Common myeloid progenitor, CD34-positive (primary cell): ENCODE data around the gene IAH1.

ENCODE experiments used
- CTCF ChIA-PET: fragments of 350-600 bp; sonication (Branson Sonifier 250); formaldehyde crosslinking; loops from one replicate; lab custom pipeline; 2021; ENCODE audit warnings: antibody characterized with exemption; lab: Charles Lee
- POLR2A ChIA-PET: fragments of 350-600 bp; sonication (Branson Sonifier 250); formaldehyde crosslinking; loops from one replicate; lab custom pipeline; 2021; ENCODE audit warnings: antibody characterized with exemption; lab: Charles Lee
- DNase-seq, 3 donors: peaks; one replicate each; pipeline versions ENCODE4 v3.0.0 to v3.0.0-alpha.2; 2013
- H3K27ac ChIP-seq, 2 experiments: 1 replicate in 1 of 2; 2 replicates in 1 of 2; pipeline ENCODE4 v1.7.0; 2013; ENCODE audit warnings: inconsistent platforms in 2 of 2, low read length in 2 of 2, mild to moderate bottlenecking in 2 of 2, low read depth in 1 of 2, moderate library complexity in 1 of 2; ENCODE audit not compliant: severe bottlenecking in 2 of 2, insufficient read depth in 1 of 2, poor library complexity in 1 of 2
- H3K27me3 ChIP-seq, 5 experiments: replicated peaks in 2 of 5; 1 replicate in 3 of 5; 2 replicates in 2 of 5; pipeline versions ENCODE4 v1.6.1 to v1.7.0; 2013; ENCODE audit warnings: low read length in 4 of 5, mild to moderate bottlenecking in 2 of 5, moderate library complexity in 2 of 5, inconsistent platforms in 1 of 5; ENCODE audit not compliant: insufficient read depth in 5 of 5, control insufficient read depth in 4 of 5
- H3K36me3 ChIP-seq, 4 experiments: 1 replicate in 2 of 4; 2 replicates in 2 of 4; pipeline versions ENCODE4 v1.6.1 to v1.7.0; 2013; ENCODE audit warnings: low read length in 3 of 4, control low read depth in 1 of 4, mild to moderate bottlenecking in 1 of 4; ENCODE audit not compliant: control insufficient read depth in 4 of 4, insufficient read depth in 4 of 4
- H3K4me1 ChIP-seq, 4 experiments: 1 replicate in 3 of 4; 2 replicates in 1 of 4; pipeline versions ENCODE4 v1.6.1 to v1.7.1; 2013; ENCODE audit warnings: low read length in 3 of 4, mild to moderate bottlenecking in 3 of 4, control low read depth in 1 of 4, inconsistent platforms in 1 of 4, moderate library complexity in 1 of 4; ENCODE audit not compliant: control insufficient read depth in 4 of 4, insufficient read depth in 4 of 4; ENCODE audit errors: control extremely low read depth in 1 of 4
- H3K4me3 ChIP-seq, 7 experiments: 1 replicate in 4 of 7; 2 replicates in 3 of 7; pipeline versions ENCODE4 v1.5.1 to v1.7.0; 2013; ENCODE audit warnings: mild to moderate bottlenecking in 7 of 7, low read length in 6 of 7, moderate library complexity in 6 of 7, inconsistent platforms in 2 of 7, low read depth in 2 of 7, control low read depth in 1 of 7; ENCODE audit not compliant: insufficient read depth in 4 of 7, control insufficient read depth in 1 of 7; ENCODE audit errors: extremely low read depth in 1 of 7
- H3K9me3 ChIP-seq, 5 experiments: 1 replicate in 4 of 5; 2 replicates in 1 of 5; pipeline versions ENCODE4 v1.6.1 to v1.7.1; 2013; ENCODE audit warnings: low read length in 4 of 5, mild to moderate bottlenecking in 2 of 5, inconsistent platforms in 1 of 5, low read depth in 1 of 5, moderate library complexity in 1 of 5; ENCODE audit not compliant: control insufficient read depth in 4 of 5, insufficient read depth in 2 of 5; ENCODE audit errors: control extremely low read depth in 1 of 5
- WGBS: methylation state at CpG from one replicate; pipeline ENCODE4 v1.1.5; 2013; ENCODE audit not compliant: insufficient coverage; 5-methylcytosine and 5-hydroxymethylcytosine counted together

The IAH1 gene

DNA sequence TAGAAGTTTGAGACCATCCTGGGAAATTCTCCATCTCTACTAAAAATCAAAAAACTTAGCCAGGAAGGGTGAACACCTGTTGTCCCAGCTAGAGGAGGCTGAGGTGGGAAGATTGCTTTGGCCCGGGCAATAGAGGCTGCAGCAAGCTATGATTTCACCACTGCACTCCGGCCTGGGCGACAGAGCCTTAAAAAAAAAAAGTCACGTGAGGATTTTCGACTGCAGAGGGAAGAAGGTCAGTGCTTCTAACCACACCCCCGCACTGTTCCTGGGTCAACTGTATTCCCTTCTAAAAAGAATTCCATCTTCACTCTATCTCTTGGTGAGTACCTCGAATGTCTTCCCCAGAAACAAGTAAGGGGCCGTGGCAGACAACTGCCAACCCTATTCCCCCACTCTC, 49.9 kb downstream of the IAH1 start:
- Histone ChIP-seq H3K27ac (no peak overlapping the region), H3K4me1 (no peaks in the 10 kb centered on the region), H3K27me3 (no peaks in the 10 kb centered on the region), H3K36me3 (peaks cover 36 to 70% (median 38%) of the 10 kb centered on the region in 4 experiments), H3K4me3 (no peak overlapping the region), H3K9me3 (no peaks in the 10 kb centered on the region)
- POLR2A ChIA-PET: no interaction called here
- CTCF ChIA-PET: no interaction called here
- no peak for DNase-seq
- WGBS: 99% methylated on average over 7 of the region's 8 CpGs

DNA sequence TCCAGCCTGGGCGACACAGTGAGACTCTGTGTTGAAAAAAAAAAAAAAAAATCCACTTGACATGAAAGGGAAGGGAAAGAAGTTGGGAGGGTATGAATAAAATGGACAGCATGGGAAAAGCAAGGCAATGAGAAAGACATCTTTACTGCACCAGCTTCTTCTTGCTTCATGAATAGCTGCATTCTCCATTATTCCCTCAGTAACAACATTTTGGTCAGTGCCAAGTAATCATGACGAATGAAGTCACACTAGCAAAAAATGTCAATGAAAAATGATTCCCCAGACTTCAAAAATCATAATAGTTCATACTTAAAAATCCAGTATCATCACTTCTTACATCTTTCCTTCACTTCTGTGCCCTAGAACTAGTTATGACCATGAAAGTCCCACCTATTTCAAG, 50.9 kb downstream of the IAH1 start:
- DNase-seq: no peak
- Histone ChIP-seq H3K27ac (no peak overlapping the region), H3K36me3 (peaks cover 31 to 65% (median 32%) of the 10 kb centered on the region in 4 experiments), H3K9me3 (no peaks in the 10 kb centered on the region), H3K4me1 (no peaks in the 10 kb centered on the region), H3K4me3 (no peak overlapping the region), H3K27me3 (no peaks in the 10 kb centered on the region)
- 100% methylated on average over 1 of the region's 2 CpGs for WGBS
- POLR2A ChIA-PET: interaction anchor here (0.6 kb wide), 2 partner anchors 8 to 186 kb away, joined by 3 to 6 read pairs; no protein-coding TSS in a partner anchor
- CTCF ChIA-PET: no interaction called here

DNA sequence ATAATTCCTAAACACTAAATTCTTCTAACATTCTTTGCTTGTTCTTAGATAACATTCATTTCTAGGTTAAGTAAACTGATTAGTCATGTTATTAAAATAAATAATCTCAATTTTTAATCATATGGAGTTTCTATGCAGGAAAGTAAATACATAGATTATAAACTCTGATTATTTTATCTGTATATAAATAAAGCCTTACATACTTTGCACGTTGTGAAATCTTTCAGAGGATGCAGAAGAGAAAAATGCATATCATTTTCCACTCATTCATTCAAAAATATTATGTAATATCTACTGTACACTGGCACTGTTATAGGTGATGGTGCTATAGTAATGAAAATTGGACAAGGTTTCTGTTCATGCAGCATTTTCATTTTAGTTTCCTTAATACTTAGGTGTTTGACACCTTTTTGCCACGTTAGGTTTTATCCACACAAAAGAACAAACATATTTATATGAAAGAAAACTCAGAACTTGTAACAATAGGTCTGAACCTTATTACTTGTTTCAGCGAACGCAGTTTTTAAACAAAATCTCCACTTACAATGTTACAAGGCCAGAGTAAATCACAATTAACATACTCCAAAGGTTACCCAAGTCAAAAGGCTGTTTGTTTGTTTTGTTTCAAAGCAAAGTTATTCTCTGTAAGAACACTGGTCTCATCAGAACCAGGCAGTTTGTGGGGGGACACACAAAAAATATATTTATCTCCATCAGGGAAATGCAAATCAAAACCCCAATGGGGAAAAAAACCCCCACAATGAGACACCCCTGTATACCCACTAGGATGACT, 53.8 kb downstream of the IAH1 start:
- CTCF ChIA-PET: no interaction called here
- Histone ChIP-seq H3K9me3 (no peaks in the 10 kb centered on the region), H3K4me3 (no peak overlapping the region), H3K36me3 (peaks cover 25 to 61% (median 29%) of the 10 kb centered on the region in 4 experiments), H3K27me3 (no peaks in the 10 kb centered on the region), H3K27ac (no peak overlapping the region), H3K4me1 (no peaks in the 10 kb centered on the region)
- POLR2A ChIA-PET: no interaction called here
- WGBS: no CpG with 5 or more reads among the region's 4 CpGs
- no peak for DNase-seq

DNA sequence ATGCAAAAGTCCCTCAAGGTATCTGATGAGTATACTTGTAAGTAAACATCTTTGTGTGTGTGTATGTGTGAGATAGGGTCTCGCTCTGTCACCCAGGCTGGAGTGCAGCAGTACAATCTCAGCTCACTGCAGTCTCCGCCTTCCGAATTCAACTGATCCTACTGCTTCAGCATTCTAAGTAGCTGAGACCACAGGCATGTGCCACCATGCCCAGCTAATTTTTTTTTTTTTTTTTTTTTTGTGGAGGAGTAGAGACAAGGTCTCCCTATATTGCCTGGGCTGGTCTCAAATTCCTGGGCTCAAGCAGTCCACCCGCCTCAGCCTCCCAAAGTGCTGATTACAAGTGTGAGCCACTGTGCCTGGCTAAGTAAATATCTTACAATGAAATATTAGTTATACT, 58.1 kb downstream of the IAH1 start:
- no peak for DNase-seq
- 100% methylated on average over 1 of the region's 4 CpGs for WGBS
- no peaks in the 10 kb centered on the region for H3K9me3 ChIP-seq
- POLR2A ChIA-PET: no interaction called here
- H3K36me3 ChIP-seq: peaks cover 16 to 47% (median 20%) of the 10 kb centered on the region in 4 experiments
- H3K27me3 ChIP-seq: no peaks in the 10 kb centered on the region
- H3K4me1 ChIP-seq: peaks cover 7 to 22% (median 13%) of the 10 kb centered on the region in 4 experiments
- CTCF ChIA-PET: interaction anchor here (0.8 to 2.8 kb wide), 2 partner anchors 15 to 23 kb away, joined by 3 to 9 read pairs; partner anchors contain the start of gene ADAM17
- no peak overlapping the region for H3K4me3 ChIP-seq
- H3K27ac ChIP-seq: no peak overlapping the region

DNA sequence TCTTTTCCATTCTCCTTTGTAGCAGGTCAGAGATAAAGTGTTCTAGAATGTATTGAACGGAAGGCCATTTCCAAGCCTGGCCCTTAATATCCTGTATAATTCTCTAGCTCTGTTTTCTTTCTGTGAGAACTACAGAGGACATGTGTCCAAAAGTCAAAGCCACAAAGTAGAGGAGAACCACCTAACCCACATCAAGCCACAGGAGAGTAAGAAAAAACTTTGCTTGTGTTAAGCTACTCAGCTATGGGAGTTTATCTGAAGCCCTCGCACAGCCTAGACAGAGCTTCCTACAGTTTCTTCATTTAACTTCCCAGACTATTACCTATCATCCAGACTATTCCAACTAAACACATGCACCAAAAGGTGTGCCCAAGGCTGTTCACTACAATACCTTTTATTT, 59.3 kb downstream of the IAH1 start:
- Histone ChIP-seq H3K9me3 (no peaks in the 10 kb centered on the region), H3K4me1 (peaks cover 7 to 31% (median 18%) of the 10 kb centered on the region in 4 experiments), H3K36me3 (peaks cover 10 to 40% (median 18%) of the 10 kb centered on the region in 4 experiments), H3K4me3 (no peak overlapping the region), H3K27ac (no peak overlapping the region), H3K27me3 (no peaks in the 10 kb centered on the region)
- 100% methylated on average over 2 of the region's 2 CpGs for WGBS
- ChIA-PET CTCF (interaction anchor here (0.6 to 2.8 kb wide), 7 partner anchors 9 to 1129 kb away, joined by 3 to 9 read pairs (median 3); partner anchors contain the start of gene ADAM17), POLR2A (interaction anchor here (0.5 kb wide), 1 partner anchor 9 kb away, joined by 3 read pairs; no protein-coding TSS in a partner anchor)
- DNase-seq: no peak

DNA sequence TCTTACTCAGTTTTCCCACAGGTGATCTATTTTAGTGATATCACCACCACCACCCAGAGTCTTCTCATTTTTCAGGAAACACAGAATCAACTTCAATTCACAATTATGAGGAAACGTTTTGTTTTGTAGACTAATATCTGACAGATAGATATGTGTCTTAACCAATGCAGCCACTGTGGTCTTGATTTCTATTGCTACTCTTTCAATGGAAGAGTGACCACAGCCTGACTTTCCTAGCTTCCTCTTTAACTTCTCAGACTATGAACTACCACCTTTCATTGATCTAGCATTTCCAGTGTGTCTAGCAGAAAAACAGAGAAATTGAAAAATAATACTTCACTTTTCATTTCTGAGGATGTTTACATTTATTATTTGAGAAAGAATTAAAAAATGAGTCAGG, 60.8 kb downstream of the IAH1 start:
- peaks cover 10 to 43% (median 30%) of the 10 kb centered on the region in 4 experiments for H3K4me1 ChIP-seq
- H3K36me3 ChIP-seq: peaks cover 4 to 30% (median 14%) of the 10 kb centered on the region in 4 experiments
- DNase-seq: peak in 1 of 3 donors; percentile 34
- POLR2A ChIA-PET: interaction anchor here (1.5 kb wide), 1 partner anchor 20 kb away, joined by 5 read pairs; the partner anchor contains the start of gene ADAM17
- no peaks in the 10 kb centered on the region for H3K9me3 ChIP-seq
- no peak overlapping the region for H3K27ac ChIP-seq
- no CpG with 5 or more reads among the region's 1 CpG for WGBS
- no peaks in the 10 kb centered on the region for H3K27me3 ChIP-seq
- CTCF ChIA-PET: interaction anchor here (0.9 to 1.4 kb wide), 4 partner anchors 20 to 60 kb away, joined by 3 to 6 read pairs (median 4); partner anchors contain the start of gene ADAM17
- no peak overlapping the region for H3K4me3 ChIP-seq

DNA sequence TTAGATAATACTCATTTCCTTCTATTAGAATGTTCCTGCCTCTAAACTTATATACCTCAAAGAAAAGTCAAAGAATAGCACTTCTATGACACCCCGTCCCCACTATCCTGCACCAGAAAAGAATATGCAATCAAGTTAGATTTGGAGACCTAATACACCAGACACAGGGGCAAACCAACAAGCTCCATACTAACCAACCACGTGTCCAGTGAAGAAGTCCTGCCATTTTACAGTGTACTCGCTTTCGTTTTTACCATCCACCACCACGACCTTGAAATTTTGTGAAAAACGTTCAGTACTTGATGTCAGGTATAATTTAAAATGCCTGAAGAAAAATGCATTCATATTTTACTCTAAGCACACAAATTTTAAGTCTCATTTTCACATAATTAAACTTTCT, 62.2 kb downstream of the IAH1 start:
- 100% methylated on average over 1 of the region's 6 CpGs for WGBS
- H3K4me1 ChIP-seq: peaks cover 10 to 45% (median 30%) of the 10 kb centered on the region in 4 experiments
- no peak for DNase-seq
- H3K4me3 ChIP-seq: no peak overlapping the region
- POLR2A ChIA-PET: interaction anchor here (0.5 to 4.9 kb wide), 3 partner anchors 15 to 21 kb away, joined by 3 to 25 read pairs (median 4); partner anchors contain the start of gene ADAM17
- H3K27ac ChIP-seq: no peak overlapping the region
- H3K27me3 ChIP-seq: no peaks in the 10 kb centered on the region
- peaks cover 4 to 30% (median 13%) of the 10 kb centered on the region in 4 experiments for H3K36me3 ChIP-seq
- CTCF ChIA-PET: interaction anchor here (0.5 to 4.8 kb wide), 5 partner anchors 14 to 61 kb away, joined by 3 to 27 read pairs (median 4); partner anchors contain the start of gene ADAM17
- H3K9me3 ChIP-seq: no peaks in the 10 kb centered on the region
